ENCODE data around the gene AK4.
A peak's percentile ranks its signal among the peaks of the same experiment; 100 is the strongest.

Gene AK4

DNA sequence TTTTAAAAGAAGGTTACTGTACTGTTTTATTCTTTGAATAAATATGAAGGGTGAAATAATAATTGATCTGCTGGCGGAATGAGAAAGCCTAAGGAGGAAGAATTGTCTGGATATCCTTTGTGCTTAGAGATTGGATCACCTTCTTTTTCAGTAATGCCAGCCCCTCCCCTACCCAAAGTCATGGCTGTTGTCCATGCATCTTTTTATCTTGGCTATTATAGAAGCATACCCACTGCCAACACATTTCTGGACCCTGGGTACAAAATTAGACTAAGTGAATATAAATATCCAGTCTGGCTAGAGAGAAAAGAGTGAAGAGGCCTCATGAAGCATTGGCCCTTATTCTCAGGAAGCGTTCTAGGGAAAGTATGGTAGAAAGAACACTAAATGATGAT lies 28.1 kb downstream of the AK4 start:
- DNase-seq (ENCODE audit: low read depth in 2 of 2) = no peak

DNA sequence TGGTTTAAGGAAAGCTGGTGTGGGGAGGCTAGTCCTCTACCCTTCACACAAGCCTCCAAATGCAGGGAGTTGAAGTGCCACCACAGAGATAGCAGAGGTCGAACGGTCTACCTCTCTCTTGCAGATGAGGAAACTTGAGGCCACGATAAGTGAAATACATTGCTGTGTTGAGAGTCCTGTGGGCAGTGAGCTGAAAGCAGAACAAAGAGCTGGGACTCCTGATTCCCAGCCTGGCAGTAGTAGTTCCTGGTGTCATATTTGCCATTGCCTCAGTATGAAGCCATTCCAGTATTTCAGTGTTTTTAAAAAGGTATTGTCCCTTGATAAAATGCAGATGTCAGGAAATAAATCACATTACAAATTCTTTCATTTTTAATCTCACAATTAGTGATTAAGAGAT lies 28.6 kb downstream of the AK4 start:
- no peak for DNase-seq (ENCODE audit: low read depth in 2 of 2)

DNA sequence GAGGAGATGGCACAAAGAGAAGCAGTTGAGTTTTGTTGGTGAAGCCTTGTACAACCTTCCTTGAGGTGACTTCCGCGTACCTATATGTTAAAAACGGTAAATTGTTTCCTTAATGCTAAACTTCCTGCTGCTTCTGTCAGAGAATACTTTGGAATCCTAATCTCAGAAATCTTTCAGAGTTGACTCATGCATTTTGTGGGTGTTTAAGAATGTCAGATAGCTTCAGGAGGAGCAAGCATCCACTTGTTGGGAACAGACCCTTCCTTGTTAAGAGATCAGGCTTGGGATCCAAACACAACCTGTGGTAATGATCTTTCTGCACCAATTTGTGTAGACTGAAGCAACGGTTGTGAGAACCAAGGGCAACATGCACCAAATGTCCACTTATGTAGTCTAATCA lies 29.5 kb downstream of the AK4 start:
- DNase-seq (ENCODE audit: low read depth in 2 of 2) = peak in 1 of 2 experiments; percentile 55

DNA sequence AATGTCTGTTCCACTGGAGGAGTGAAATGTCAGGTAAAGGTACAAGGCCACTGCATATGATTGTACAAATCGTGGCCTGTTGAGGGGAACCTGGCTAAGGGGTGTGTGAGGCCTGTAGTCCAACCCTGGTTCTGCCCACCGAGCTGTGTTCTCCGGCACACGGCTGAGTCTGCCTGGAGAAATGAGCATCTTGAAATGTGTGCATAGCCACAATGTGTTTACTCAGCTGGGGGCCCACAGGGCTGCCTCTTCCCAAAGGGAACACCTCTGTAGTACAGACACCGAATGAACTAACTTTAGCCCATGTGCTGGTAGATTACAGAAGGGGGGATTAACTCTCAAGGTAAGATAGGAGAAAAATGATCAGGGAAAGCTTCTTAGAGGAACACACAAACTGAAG lies 30.2 kb downstream of the AK4 start:
- no peak for DNase-seq (ENCODE audit: low read depth in 2 of 2)

DNA sequence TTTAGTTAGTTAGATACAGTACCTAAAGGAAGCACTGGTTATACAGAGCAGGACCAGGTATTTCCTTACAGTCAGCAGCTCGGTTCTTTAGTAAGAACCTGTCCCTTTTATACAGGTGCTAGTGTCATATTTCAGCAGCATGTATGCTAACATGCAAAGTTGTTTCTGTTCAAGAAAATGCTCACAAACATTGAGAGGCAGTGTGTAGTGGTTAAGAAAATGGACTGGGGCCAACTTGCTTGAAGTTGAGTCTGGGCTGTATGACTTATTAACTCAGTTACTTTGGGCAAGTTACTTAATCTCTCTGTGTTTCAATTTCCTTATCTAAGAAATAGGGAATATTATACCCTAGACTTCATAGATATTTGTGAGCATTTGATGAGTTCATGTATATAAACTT lies 31.1 kb downstream of the AK4 start:
- DNase-seq (ENCODE audit: low read depth in 2 of 2) = no peak

DNA sequence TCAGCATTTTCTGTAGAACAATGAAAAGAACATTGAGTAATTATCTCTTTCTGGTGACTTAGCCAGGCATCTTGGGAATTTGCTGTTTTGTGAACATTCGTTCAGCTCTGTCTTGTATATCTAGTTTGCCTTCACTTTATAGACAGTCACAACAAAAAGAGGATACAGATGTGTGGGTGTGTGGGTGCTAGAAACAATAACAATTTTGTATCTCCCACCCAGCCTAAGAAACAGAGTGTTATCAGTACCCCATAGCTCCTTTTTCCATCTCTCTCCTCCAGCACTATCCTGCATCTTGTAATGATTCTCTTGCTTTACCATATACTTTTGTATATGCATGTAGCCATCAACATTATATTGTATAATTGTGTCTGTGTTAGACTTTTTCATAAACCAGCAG lies 33.0 kb downstream of the AK4 start:
- DNase-seq (ENCODE audit: low read depth in 2 of 2) = no peak

DNA sequence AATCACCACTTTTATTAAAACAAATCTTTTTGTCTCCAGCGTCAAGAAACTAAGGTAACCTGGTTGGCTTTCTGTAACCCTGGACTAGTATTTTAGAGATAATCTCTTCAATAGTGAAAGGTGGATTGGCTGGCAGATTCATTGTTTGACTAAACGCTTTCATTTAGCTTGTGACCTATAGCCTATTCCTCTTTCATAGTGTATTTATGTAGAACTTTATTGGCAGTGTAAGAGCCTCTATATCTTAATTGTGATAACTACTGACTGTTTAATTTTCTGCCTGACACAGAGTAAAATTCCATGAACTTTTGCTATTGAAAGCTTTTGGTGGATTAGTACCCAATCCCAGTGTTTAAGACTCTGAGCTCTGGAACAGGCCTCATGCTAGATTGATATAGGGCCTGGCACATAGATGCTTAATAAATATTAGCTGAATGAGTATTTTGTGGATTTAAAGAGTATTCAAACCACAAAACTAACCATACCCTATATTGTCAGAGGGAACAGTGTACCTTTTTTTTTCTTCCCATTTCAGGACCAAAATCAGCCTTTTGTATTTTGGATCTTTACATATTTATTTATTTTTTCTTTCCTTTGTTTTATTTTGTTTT lies 34.8 kb downstream of the AK4 start:
- no peak for DNase-seq (ENCODE audit: low read depth in 2 of 2)

DNA sequence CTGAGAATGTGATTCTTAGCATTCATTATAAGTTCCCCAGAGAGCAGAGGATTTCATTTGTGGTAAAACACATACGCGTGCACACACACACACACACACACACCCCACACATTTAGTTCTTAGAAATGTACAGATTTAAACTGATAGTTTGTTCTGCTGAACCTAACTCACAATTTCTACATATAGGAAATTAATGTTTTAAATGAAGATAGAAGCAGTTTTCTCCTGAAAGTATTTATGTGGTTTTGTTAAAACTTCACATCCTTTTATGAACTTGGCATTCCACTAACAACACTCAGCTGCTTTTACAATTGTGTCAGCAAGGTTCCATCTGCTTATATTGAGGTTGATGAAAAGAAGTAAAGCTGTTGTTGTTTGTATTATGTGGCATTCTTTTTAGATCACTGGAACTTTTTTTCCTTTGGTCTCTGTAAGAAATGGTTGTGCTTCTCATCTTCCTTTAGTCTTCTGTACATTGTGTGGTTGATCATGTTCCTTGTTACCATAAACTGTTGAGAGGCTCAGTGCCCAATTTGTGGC lies 41.6 kb downstream of the AK4 start:
- DNase-seq (ENCODE audit: low read depth in 2 of 2) = no peak

DNA sequence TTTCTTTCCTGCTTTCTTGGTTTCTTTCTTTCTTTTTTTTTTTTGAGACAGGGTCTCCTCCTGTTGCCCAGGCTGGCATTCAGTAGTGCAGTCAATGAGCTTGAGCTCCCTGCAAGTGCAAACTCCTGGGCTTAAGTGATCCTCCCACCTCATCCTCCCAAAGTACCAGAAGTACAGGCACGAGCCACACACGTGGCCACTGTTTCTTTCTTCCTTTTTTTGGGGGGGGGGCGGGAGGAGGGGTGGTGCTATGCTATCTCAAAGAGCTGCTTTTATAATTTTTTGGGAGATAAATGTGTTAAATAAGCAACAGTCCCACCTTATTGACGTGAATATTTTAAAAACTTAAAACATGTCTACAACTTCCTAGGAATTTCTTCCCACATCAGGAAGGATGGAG lies 42.2 kb downstream of the AK4 start:
- DNase-seq (ENCODE audit: low read depth in 2 of 2) = no peak

DNA sequence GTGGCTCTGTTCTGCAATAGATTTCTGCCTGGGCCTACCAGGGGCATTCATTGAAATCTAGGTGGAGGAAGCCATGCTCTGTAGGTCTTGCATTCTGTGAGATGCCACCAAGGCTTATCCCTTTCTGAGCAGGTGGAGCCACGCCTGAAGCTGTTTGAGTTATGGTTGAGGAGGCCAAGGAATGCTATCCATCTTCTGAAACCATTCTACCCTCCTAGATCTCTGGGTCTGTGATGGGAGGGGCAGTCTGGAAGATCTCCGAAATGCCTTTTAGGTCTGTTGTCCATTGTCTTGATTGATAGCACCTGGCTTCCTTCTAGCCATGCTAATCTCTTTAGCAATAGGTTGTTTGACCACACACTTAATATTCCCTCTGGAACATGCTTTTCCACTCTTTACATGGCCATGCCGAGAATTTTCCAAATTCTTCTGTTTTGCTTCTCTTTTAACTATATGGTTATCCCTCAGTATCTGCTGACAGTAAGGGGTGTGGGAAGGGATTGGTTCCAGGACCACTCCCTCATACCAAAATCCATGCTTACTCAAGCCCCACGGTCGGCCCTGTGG lies 45.2 kb downstream of the AK4 start:
- DNase-seq (ENCODE audit: low read depth in 2 of 2) = no peak

DNA sequence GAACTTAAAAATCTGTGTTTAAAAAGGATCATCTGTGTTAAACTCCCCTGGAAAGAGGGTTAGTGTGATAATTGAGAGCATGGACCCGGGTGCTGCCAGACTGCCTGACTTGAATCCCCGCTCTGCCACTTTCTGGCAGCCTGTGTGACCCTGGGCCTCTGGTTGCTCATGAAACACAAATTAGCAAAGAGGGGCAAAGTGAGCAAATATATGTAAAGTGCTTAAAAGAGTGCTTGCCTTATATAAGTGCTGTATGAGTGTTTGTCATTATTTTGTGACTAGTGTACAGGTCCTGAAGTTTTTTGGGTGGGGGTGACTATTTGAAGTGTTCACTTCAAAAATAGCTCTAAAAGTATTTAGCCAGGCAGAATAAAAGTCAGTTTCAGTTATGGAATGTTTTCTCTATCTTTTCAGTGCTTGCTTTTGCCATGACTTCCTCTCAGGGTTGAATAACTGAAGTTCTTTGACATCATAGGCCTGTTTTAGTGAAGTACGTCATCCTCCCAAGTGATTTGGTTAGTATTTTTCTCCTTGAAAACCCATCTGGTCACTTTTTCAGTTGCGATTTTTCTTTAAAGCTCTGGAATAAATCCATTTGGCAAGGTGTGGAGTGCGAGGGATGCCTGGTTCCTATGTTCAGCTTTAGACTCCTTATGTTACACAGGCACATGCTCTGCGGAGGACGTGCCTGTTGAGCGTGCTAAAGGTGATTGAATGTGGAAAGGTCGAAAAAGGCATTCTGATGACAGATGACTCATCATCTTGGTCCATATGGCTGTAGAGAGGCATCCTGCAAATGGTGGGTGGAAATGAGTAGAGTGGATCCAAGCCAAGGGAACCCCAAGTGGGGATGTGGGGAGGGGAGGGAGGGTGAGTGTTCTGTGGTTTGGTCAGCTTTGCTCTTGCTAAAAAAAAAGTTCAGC lies 47.8 kb downstream of the AK4 start:
- peak; percentile 95 for DNase-seq (ENCODE audit: low read depth in 2 of 2)

DNA sequence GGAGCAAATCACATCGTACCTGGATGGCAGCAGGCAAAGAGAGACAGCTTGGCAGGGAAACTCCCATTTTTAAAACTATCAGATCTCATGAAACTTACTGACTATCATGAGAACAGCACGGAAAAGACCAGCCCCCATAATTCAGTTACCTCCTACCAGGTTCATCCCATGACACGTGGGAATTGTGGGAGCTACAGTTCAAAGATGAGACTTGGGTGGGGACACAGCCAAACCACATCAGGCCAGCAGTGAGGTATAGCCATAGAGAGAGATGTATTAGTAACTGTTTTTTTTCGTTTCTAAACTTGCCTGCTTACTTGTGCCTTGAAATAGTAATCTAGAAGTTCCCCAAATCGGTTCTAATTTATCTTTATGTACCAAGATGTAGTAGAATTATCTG lies 48.9 kb downstream of the AK4 start:
- no peak for DNase-seq (ENCODE audit: low read depth in 2 of 2)

DNA sequence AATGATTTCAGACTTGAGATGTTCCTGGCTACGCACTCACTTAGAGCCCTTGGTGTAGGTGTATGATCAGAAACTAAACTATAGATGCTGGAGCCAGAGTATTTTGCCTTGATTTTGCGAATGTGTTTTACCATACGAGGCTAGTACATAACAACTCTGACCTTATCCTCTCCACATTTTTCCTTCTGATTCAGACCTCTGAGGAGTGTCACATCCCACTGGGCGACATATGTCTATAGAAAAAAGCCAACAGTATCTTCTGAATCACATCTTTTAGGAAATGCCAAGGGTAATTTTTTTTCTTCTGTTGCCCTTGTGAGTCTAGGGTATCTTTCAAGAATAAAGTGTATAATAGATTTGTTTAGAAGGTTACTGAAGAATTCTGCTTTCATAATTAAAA lies 49.6 kb downstream of the AK4 start:
- DNase-seq (ENCODE audit: low read depth in 2 of 2) = no peak

DNA sequence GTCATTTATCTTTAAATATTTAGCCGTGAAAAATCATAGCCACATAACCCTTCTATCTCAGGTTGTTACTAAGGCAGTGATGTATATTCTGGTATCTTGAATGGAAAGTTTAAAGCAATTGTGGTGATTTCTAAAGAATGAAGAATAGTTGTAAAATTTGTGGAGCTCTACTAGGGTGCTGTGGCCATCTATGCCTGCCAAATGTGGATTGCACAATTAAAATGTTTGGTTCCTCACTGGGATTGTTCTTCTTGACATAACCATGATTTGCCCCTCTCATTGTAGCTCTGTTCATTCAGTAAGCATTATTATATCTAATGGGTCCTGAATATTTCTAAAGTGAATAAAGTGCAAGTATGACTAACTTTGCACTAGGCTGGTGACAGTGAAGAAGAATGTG lies 50.1 kb downstream of the AK4 start:
- DNase-seq (ENCODE audit: low read depth in 2 of 2) = no peak

DNA sequence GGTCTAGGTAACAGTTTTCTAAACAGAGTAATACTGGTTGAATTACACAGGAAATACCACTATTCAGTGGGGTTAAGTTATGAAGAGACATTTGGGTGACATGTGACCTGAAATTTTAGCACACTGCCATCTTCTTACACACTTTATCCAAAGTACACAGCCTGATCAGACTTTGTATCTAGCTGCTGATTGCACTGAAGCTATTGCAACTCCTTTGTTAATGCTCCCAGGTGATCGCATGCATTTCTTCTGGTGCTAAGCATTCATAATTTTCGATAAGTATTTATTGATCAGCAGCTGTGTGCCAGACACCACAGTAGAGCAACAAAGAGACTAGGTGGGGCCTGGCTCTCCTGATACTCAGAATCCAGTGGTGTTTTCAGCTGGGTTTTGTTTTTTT lies 52.4 kb downstream of the AK4 start:
- no peak for DNase-seq (ENCODE audit: low read depth in 2 of 2)

DNA sequence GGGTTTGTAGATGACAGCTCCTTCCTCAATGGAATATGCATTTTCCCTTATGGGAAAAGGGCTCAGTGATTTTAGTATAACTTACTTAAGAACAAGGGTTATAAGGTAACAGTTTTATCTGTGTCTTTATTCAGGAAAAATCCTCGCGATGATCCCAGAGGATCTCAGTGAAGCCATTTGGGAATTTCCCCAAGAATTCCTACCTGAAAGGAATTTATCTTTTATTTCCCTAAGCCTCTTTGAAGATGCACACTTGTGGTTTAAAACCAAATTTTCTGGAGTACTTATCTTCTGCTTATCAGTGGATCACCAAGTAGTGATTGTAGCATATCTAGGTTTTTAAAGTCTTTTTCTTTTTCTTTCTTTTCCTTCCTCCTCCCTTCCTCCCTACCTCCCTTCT lies 58.8 kb downstream of the AK4 start:
- no peak for DNase-seq (ENCODE audit: low read depth in 2 of 2)

DNA sequence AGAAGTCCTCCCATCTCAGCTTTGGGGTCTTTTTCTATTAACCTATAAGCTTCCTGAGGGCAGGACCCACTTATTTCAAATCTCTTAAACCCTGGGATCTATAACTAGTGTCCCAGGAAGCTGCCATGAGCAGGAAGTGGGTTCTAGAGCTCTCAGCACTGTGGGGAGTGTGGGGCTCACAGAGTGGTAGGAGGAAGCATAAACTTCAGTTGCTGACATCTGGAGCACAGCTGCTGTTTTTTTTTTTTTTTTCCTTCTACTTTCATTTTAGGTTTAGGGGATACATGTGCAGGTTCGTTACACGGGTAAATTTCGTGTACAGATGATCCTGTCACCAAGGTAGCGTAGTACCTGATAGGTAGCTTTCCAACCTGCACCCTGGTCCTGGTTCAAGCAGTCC lies 59.3 kb downstream of the AK4 start:
- DNase-seq (ENCODE audit: low read depth in 2 of 2) = no peak

DNA sequence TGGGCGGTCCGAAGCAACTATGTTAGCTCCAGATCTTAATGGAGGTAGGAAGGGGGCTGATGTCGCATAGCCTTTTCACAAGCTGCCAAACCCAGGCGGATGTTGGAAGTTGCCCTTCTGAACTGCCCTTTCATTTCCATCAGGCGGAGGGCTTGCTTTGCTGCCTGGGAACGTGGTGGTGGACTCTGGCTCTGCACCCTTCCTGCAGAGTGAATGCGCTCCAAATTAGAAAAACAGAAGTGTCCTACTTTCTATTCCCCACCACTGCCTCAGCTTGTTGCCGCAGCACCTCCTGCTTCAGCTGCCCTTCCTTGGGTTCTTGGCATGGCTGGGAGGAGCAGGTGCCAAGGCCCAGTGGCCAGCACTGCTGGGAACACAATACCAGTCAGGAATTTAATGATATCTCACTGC lies 60.6 kb downstream of the AK4 start:
- DNase-seq (ENCODE audit: low read depth in 2 of 2) = no peak

DNA sequence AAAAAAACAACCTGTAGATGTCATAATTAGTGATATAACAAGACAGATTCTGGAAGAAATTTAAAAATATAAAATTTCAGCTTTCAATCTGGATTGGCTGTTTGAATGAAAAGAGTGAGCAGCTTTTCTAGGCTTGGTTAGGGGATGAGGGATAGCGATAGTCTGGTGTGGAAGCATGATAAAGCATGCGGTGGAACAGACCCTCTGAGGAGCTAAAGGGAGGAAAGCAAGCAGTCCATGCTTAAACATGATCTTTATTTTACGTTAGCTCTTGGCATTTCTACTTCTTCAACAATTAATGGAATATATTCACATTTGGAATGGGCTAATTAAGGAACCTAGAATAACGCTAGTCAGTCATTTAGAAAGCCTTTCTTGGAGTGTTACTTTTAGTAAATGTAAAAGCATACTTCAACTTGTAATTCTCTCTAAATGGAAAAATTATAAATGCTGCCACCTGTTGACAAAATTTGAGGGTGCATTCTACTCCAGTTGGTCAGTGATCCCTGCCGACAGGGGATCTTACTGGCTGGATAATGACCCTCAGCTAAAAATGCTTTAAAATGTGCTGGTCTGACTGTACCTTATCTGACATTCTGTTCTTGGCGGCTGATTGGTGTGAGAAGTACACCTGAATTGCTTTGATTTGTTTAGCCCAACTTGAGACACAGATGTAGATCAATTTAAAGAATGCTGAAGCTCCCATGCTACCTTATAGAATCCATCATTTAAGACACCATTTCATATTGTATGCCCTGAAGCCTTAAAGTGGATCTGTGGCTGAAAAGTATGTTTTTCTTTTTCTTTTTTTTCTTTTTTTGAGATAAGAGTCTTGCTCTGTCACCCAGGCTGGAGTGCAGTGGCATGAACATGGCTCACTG lies 61.2 kb downstream of the AK4 start:
- no peak for DNase-seq (ENCODE audit: low read depth in 2 of 2)

DNA sequence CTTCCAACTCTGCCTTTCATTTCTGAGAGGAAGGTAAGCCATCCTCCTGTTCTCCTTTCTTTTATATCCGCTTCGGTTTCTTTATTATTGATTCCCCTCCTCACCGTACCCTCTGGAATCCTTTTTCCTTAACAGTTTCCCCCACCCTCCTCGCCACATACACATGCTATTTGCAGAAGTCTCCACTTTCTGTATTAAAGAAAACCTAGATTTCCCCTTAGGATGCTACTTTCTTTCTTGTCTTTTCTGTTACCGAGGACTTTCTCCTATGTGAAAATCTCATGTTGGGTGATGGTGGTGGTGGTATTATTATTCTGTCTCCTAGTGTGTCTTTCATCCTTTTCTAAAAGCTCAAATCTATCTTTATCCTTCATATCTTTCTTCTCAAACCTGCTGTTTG lies 62.3 kb downstream of the AK4 start:
- no peak for DNase-seq (ENCODE audit: low read depth in 2 of 2)

DNA sequence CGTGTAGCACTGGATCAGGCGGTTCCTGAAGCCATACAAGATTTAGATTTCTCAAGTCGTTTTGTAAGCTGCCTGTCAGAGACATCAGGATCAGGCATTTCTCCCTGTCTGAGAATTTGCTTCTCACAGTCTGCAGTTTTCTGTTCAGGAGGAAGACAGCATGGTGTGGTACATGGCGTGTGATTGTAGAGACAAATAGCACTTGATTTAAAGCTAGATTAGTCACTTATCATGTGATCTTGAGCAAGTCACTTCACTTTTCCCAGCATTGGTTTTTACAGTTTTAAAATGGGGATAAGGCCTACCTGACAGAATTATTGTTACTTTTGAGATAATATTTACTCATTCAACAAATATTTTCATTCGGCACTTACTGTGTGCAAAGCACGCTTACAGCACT lies 63.3 kb downstream of the AK4 start:
- DNase-seq (ENCODE audit: low read depth in 2 of 2) = no peak
